Right lobe of liver (tissue), 6 donors: ENCODE measurements around the gene NCBP1. TPM values are rescaled to one million over a fixed set of nuclear protein-coding genes. Genes with fewer than 3 reads are reported as not detected.

Experiments
- ATAC-seq, 4 donors: fragments of 200-7000 bp; cut with Tn5 transposase; one replicate each; pipeline ENCODE4 v1.9.1; 2020; ENCODE audit warnings: mild to moderate bottlenecking in 4 of 4, moderate library complexity in 4 of 4
- DNase-seq, 3 donors: peaks; one replicate each; pipeline ENCODE4 v3.0.0-alpha.2; 2020
- H3K27ac ChIP-seq, 3 donors: fragments of 200-600 bp; one replicate each; pipeline ENCODE4 v1.8.0; 2022
- H3K27me3 ChIP-seq, 2 donors: fragments of 200-600 bp; one replicate each; pipeline ENCODE4 v1.8.0; 2022
- H3K36me3 ChIP-seq, 4 donors: fragments of 200-600 bp; sonication (generic) in 1 of 4; one replicate each; pipeline versions ENCODE4 v1.5.1 to v1.8.0; 2017 to 2022; ENCODE audit warnings: control low read depth in 1 of 4
- H3K4me1 ChIP-seq, 4 donors: fragments of 200-600 bp; sonication (generic) in 1 of 4; one replicate each; pipeline versions ENCODE4 v1.5.1 to v1.8.0; 2017 to 2022; ENCODE audit warnings: control low read depth in 1 of 4
- H3K4me3 ChIP-seq, 3 donors: fragments of 200-600 bp; one replicate each; pipeline ENCODE4 v1.8.0; 2022
- H3K9me3 ChIP-seq, 4 donors: fragments of 200-600 bp; sonication (generic) in 1 of 4; one replicate each; pipeline versions ENCODE4 v1.5.1 to v1.8.0; 2017 to 2022; ENCODE audit warnings: control low read depth in 1 of 4
- CTCF ChIP-seq, 4 donors: fragments of 200-600 bp in 3 of 4; fragments of 450-650 bp in 1 of 4; IDR thresholded peaks; one replicate each; pipeline versions ENCODE4 v1.5.1 to v1.8.0; 2016 to 2022; ENCODE audit warnings: antibody characterized with exemption in 4 of 4, mild to moderate bottlenecking in 2 of 4
- POLR2A ChIP-seq: fragments of 450-650 bp; IDR thresholded peaks from one replicate; pipeline ENCODE4 v1.6.1; 2017; ENCODE audit warnings: antibody characterized with exemption, mild to moderate bottlenecking
- WGBS: methylation state at CpG from one replicate; pipeline ENCODE4 v1.1.6; 2018; ENCODE audit warnings: low coverage, low lambda C conversion rate; ENCODE audit not compliant: insufficient coverage; ENCODE audit errors: missing lambda C conversion rate; 5-methylcytosine and 5-hydroxymethylcytosine counted together
- intact Hi-C, 2 donors: fragments of 100-400 bp; cut with DNase I; formaldehyde crosslinking; loops; one replicate each; pipeline versions ENCODE4 v1.11.2 to v1.14.1; 2022
- total RNA-seq, 6 experiments: library from RNA; depleted of rRNA in 2 of 6; stranded (reverse); fragments of >200 nt in 2 of 6; fragmentation: NEBNext Ultra II Directional in 3 of 6; extraction: Animal tissue kit (Norgen Biotek cat#: 25700) in 3 of 6; gene quantifications; one replicate each; pipeline versions ENCODE4 v1.1.0 to v1.2.4, GENCODE V29; 2016 to 2023
- donor health status: DM: no; HTN: yes; CAD: no.
- donor health status: DM: no; HTN: no; CAD: no.
- donor health status: DM: no; HTN: no; CAD: no.
- donor health status: DM: no; HTN: yes; CAD: no.
- donor health status: DM: no; HTN: yes; CAD: no.

NCBP1 gene
- total RNA-seq, 6 experiments from 2014 or later, result 10.9 to 15.3 (median 12.5) TPM

DNA sequence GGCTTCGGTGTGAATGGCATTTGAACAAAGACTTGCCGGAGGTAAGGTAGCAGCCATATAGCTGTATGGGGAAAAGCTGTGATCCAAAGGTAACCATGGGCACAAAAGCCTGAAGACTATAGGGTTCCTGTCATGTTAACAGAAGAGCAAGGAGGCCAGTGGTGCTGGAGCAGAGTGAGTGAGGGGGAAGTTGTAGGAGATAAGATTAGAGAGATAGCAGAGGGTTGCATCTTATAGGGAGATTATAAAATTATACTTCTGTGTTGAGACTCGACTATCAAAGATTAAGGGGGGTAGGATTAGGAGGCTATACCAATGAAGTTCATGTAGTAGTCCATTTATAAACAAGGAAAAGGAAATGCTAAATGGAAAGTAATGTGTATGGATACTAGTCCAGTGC lies 3.3 kb downstream of the NCBP1 start:
- peaks cover 0 to 34% (median 9%) of the 10 kb centered on the region in 4 donors for H3K4me1 ChIP-seq
- ATAC-seq, result no peak

DNA sequence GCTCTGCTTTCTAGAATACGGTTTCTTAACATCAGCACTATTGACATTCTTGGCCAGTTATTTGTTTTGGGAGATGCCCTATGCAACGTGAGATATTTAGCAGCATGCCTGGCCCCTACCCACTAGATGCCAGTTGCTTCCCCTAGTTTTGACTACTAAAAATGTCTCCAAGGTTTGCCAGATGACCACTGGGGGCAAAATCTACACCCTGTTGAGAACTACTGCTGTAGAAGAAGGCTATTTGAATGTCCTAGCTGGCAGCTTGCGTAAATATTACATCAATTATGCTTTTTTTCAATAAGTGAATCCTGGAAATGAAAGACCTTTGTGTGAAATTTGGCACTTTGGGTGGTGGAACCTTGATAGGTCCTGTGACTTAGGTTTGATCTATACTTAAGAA lies 5.0 kb downstream of the NCBP1 start:
- Histone ChIP-seq H3K4me3 (no peak overlapping the region), H3K27me3 (no peaks in the 10 kb centered on the region), H3K36me3 (peaks cover 0 to 29% (median 6%) of the 10 kb centered on the region in 4 donors), H3K4me1 (peaks cover 0 to 30% (median 9%) of the 10 kb centered on the region in 4 donors), H3K9me3 (no peaks in the 10 kb centered on the region), H3K27ac (no peak overlapping the region)
- intact Hi-C loops, result no loop called here
- WGBS, result 40% methylated on average over 3 of the region's 3 CpGs
- no peak for DNase-seq
- TF ChIP-seq POLR2A, result no peak
- TF ChIP-seq CTCF (IDR thresholded peaks at IDR 0.05), result no peak
- no peak for ATAC-seq

More for the DNA sequence above, 3.3 kb downstream of the NCBP1 start:
- intact Hi-C loops, result no loop called here
- H3K27ac ChIP-seq, result no peak overlapping the region
- no peak overlapping the region for H3K4me3 ChIP-seq
- peaks cover 0 to 13% (median 0%) of the 10 kb centered on the region in 4 donors for H3K36me3 ChIP-seq
- WGBS, result 82% methylated on average over 3 of the region's 3 CpGs
- no peaks in the 10 kb centered on the region for H3K27me3 ChIP-seq
- TF ChIP-seq CTCF (IDR thresholded peaks at IDR 0.05) (no peak), POLR2A (no peak)
- no peak for DNase-seq
- H3K9me3 ChIP-seq, result no peaks in the 10 kb centered on the region

- Histone ChIP-seq H3K4me1 (peaks cover 0 to 23% (median 5%) of the 10 kb centered on the region in 4 donors), H3K9me3 (no peaks in the 10 kb centered on the region), H3K4me3 (no peak overlapping the region), H3K27me3 (no peaks in the 10 kb centered on the region), H3K27ac (no peak overlapping the region), H3K36me3 (peaks cover 0 to 33% (median 6%) of the 10 kb centered on the region in 4 donors)
- no peak for TF ChIP-seq CTCF (IDR thresholded peaks at IDR 0.05)
- no peak for TF ChIP-seq POLR2A
- DNase-seq, result no peak
- 79% methylated on average over 2 of the region's 2 CpGs for WGBS
- ATAC-seq, result no peak
- intact Hi-C loops, result no loop called here
Observed at GRCh38 chr9:97640325-97640724, 6.7 kb downstream of the NCBP1 start.

DNA sequence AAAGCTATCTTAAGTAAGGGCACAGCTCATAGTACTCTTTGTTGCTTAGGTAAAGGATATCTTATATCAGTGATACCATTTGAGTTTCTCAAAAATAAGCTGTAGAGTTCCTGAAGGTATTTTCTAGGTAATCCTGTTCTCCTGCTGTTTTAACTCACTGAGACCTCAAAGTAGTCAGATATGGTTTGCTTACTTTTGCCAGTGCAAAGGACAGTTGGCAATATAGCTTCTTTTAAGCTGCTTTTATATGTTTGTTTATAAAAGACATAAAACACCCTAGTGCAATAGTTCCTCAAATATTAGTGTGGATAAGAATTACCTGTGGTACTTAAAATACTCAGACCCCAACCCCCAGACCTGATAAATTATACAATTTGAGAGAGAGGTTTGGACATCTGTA lies 12.1 kb downstream of the NCBP1 start:
- Histone ChIP-seq H3K4me1 (peaks cover 0 to 13% (median 2%) of the 10 kb centered on the region in 4 donors), H3K36me3 (peaks cover 0 to 51% (median 7%) of the 10 kb centered on the region in 4 donors), H3K27ac (no peak overlapping the region), H3K27me3 (no peaks in the 10 kb centered on the region), H3K9me3 (no peaks in the 10 kb centered on the region), H3K4me3 (no peak overlapping the region)
- DNase-seq (no peak), ATAC-seq (peak in 3 of 4 donors; percentile 22 to 52 (median 49))
- intact Hi-C loops, result no loop called here
- no peak for TF ChIP-seq POLR2A
- no peak for TF ChIP-seq CTCF (IDR thresholded peaks at IDR 0.05)

- 46% methylated on average over 5 of the region's 5 CpGs for WGBS
- no peak overlapping the region for H3K27ac ChIP-seq
- intact Hi-C loops, result no loop called here
- H3K27me3 ChIP-seq, result no peaks in the 10 kb centered on the region
- no peaks in the 10 kb centered on the region for H3K9me3 ChIP-seq
- H3K4me1 ChIP-seq, result peaks cover 0 to 13% (median 2%) of the 10 kb centered on the region in 4 donors
- peaks cover 0 to 32% (median 6%) of the 10 kb centered on the region in 4 donors for H3K36me3 ChIP-seq
- ATAC-seq (peak; percentile 74 to 91 (median 81)), DNase-seq (no peak)
- no peak for TF ChIP-seq POLR2A
- no peak for TF ChIP-seq CTCF (IDR thresholded peaks at IDR 0.05)
- H3K4me3 ChIP-seq, result no peak overlapping the region
Observed at GRCh38 chr9:97647996-97648395, 14.4 kb downstream of the NCBP1 start.
